Occipital lobe (tissue), 2 donors: ENCODE measurements around the gene OR4C15. TPM values are rescaled to one million over a fixed set of nuclear protein-coding genes. Genes with fewer than 3 reads are reported as not detected.

ENCODE experiments used
- DNase-seq: peaks from one replicate; lab custom pipeline; 2025; lab: John Stamatoyannopoulos, UW
- total RNA-seq: library from RNA; depleted of rRNA; stranded (reverse); fragments of >200 nt; gene quantifications from one replicate; pipeline ENCODE4 v1.2.3, GENCODE V29; 2014

OR4C15 gene
- not detected for total RNA-seq

DNA sequence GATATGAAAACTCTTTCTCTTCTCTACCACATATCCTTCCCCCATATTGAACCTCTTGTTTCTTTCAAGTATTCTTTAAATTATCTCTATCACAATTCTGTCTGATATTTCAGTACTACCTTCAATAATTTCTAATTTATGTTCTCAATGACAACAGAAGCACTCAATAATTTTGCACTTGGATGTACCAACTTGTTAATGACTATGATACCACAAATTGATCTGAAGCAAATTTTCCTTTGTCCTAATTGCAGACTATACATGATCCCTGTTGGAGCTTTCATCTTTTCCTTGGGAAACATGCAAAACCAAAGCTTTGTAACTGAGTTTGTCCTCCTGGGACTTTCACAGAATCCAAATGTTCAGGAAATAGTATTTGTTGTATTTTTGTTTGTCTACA is at the start of gene OR4C15:
TSS of gene OR4C15 (plus strand) at position 301 of the 400 bp plus-strand sequence. CDS start at position 301, 0 bp downstream.
- DNase-seq: no peak

DNA sequence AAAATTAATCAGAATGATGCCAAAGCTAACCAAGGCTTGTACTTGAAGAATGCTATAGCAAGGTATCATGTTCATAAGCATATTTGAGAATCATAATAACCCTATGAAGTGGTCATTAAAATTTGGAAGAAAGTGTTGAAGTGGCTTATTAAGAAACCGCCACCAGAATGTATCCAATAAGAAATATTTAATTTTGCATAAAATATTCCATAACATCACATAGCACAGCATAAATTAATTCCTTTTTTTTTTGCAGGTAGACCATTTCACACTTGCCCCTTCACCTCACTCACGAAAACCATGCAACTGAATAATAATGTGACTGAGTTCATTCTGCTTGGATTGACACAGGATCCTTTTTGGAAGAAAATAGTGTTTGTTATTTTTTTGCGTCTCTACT is 17.6 kb downstream of the OR4C15 start, which contains the start of gene OR4C16:
TSS of gene OR4C16 (plus strand) at position 301 of the 400 bp plus-strand sequence. CDS start at position 301, 0 bp downstream.
- DNase-seq: no peak

DNA sequence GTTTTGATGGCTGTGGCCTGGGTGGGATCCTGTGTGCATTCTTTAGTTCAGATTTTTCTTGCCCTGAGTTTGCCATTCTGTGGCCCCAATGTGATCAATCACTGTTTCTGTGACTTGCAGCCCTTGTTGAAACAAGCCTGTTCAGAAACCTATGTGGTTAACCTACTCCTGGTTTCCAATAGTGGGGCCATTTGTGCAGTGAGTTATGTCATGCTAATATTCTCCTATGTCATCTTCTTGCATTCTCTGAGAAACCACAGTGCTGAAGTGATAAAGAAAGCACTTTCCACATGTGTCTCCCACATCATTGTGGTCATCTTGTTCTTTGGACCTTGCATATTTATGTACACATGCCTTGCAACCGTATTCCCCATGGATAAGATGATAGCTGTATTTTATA is 18.3 kb downstream of the OR4C15 start:
- DNase-seq: no peak

Other genes starting within 250 kb of the OR4C15 start
- gene OR4A16, start 211.3 kb upstream of the OR4C15 start, total RNA-seq: not detected
- not detected for gene OR4A15, start 186.5 kb upstream of the OR4C15 start, total RNA-seq
- gene OR4C16, start 17.7 kb downstream of the OR4C15 start, total RNA-seq: not detected
- not detected for gene OR4C11, start 53.2 kb downstream of the OR4C15 start, total RNA-seq
- not detected for gene OR4P4, start 80.6 kb downstream of the OR4C15 start, total RNA-seq
- gene OR4S2, start 93.9 kb downstream of the OR4C15 start, total RNA-seq: not detected
- gene OR4C6, start 107.7 kb downstream of the OR4C15 start, total RNA-seq: not detected
- not detected for gene OR5D13, start 219.0 kb downstream of the OR4C15 start, total RNA-seq
- gene OR5D14, start 241.1 kb downstream of the OR4C15 start, total RNA-seq: not detected